ENCODE results near the gene PAK6.
A peak's percentile ranks its signal among the peaks of the same experiment; 100 is the strongest.

Gene PAK6

GRCh38 chr15:40300771-40301170, 61.9 kb downstream of the PAK6 start:
- H3K36me3 Mint-ChIP-seq = peaks cover 22% of the 10 kb centered on the region

GRCh38 chr15:40301467-40302179, 62.8 kb downstream of the PAK6 start:
- peaks cover 30% of the 10 kb centered on the region for H3K4me1 Mint-ChIP-seq
- peaks cover 22% of the 10 kb centered on the region for H3K36me3 Mint-ChIP-seq
- no peak overlapping the region for H3K27ac Mint-ChIP-seq
- no peaks in the 10 kb centered on the region for H3K27me3 Mint-ChIP-seq
- no peaks in the 10 kb centered on the region for H3K9me3 Mint-ChIP-seq
- no peak overlapping the region for H3K4me3 Mint-ChIP-seq

More at GRCh38 chr15:40300771-40301170, 61.9 kb downstream of the PAK6 start:
- H3K9me3 Mint-ChIP-seq = no peaks in the 10 kb centered on the region
- peak overlapping the region; percentile 70 for H3K27ac Mint-ChIP-seq
- H3K27me3 Mint-ChIP-seq = no peaks in the 10 kb centered on the region
- H3K4me3 Mint-ChIP-seq = no peak overlapping the region
- peaks cover 21% of the 10 kb centered on the region for H3K4me1 Mint-ChIP-seq

GRCh38 chr15:40302288-40302886, 63.5 kb downstream of the PAK6 start:
- Mint-ChIP-seq H3K4me1 (peaks cover 33% of the 10 kb centered on the region), H3K9me3 (no peaks in the 10 kb centered on the region), H3K4me3 (no peak overlapping the region), H3K36me3 (peaks cover 22% of the 10 kb centered on the region), H3K27me3 (no peaks in the 10 kb centered on the region), H3K27ac (no peak overlapping the region)

GRCh38 chr15:40302981-40303380, 64.1 kb downstream of the PAK6 start:
- Mint-ChIP-seq H3K27ac (no peak overlapping the region), H3K4me1 (peaks cover 33% of the 10 kb centered on the region), H3K4me3 (no peak overlapping the region), H3K36me3 (peaks cover 22% of the 10 kb centered on the region), H3K27me3 (no peaks in the 10 kb centered on the region), H3K9me3 (no peaks in the 10 kb centered on the region)

GRCh38 chr15:40303576-40303975, 64.7 kb downstream of the PAK6 start:
- Mint-ChIP-seq H3K27me3 (no peaks in the 10 kb centered on the region), H3K4me3 (no peak overlapping the region), H3K36me3 (peaks cover 22% of the 10 kb centered on the region), H3K9me3 (no peaks in the 10 kb centered on the region), H3K27ac (no peak overlapping the region), H3K4me1 (peaks cover 36% of the 10 kb centered on the region)

GRCh38 chr15:40305281-40305680, 66.4 kb downstream of the PAK6 start:
- H3K4me3 Mint-ChIP-seq = no peak overlapping the region

GRCh38 chr15:40306371-40306770, 67.5 kb downstream of the PAK6 start:
- H3K4me1 Mint-ChIP-seq = peaks cover 52% of the 10 kb centered on the region
- H3K36me3 Mint-ChIP-seq = peaks cover 5% of the 10 kb centered on the region
- peak overlapping the region; percentile 94 for H3K4me3 Mint-ChIP-seq
- no peaks in the 10 kb centered on the region for H3K27me3 Mint-ChIP-seq
- no peak overlapping the region for H3K27ac Mint-ChIP-seq
- H3K9me3 Mint-ChIP-seq = no peaks in the 10 kb centered on the region

More at GRCh38 chr15:40305281-40305680, 66.4 kb downstream of the PAK6 start:
- Mint-ChIP-seq H3K4me1 (peaks cover 52% of the 10 kb centered on the region), H3K27me3 (no peaks in the 10 kb centered on the region), H3K9me3 (no peaks in the 10 kb centered on the region), H3K27ac (peak overlapping the region; percentile 32), H3K36me3 (peaks cover 12% of the 10 kb centered on the region)

GRCh38 chr15:40306908-40307307, 68.0 kb downstream of the PAK6 start:
- H3K9me3 Mint-ChIP-seq = no peaks in the 10 kb centered on the region
- no peaks in the 10 kb centered on the region for H3K27me3 Mint-ChIP-seq
- peak overlapping the region; percentile 94 for H3K4me3 Mint-ChIP-seq
- H3K27ac Mint-ChIP-seq = no peak overlapping the region
- H3K4me1 Mint-ChIP-seq = peaks cover 52% of the 10 kb centered on the region
- H3K36me3 Mint-ChIP-seq = no peaks in the 10 kb centered on the region

GRCh38 chr15:40307421-40308211, 68.8 kb downstream of the PAK6 start, which contains the start of gene PLCB2:
PLCB2 (minus strand) TSS chr15:40307935; CDS start chr15:40307672, 263 bp downstream.
- Mint-ChIP-seq H3K9me3 (no peaks in the 10 kb centered on the region), H3K4me3 (peak within 1 kb of the TSS; percentile 94), H3K27ac (peak within 1 kb of the TSS; percentile 96), H3K36me3 (no peaks in the 10 kb centered on the region), H3K27me3 (no peaks in the 10 kb centered on the region), H3K4me1 (peaks cover 55% of the 10 kb centered on the region)

GRCh38 chr15:40309344-40309862, 70.5 kb downstream of the PAK6 start:
- H3K9me3 Mint-ChIP-seq = no peaks in the 10 kb centered on the region
- H3K36me3 Mint-ChIP-seq = no peaks in the 10 kb centered on the region
- H3K27ac Mint-ChIP-seq = peak overlapping the region; percentile 96
- peaks cover 60% of the 10 kb centered on the region for H3K4me1 Mint-ChIP-seq
- H3K27me3 Mint-ChIP-seq = no peaks in the 10 kb centered on the region
- peak overlapping the region; percentile 94 for H3K4me3 Mint-ChIP-seq

GRCh38 chr15:40310001-40310959, 71.4 kb downstream of the PAK6 start:
- Mint-ChIP-seq H3K27ac (peak overlapping the region; percentile 96), H3K9me3 (no peaks in the 10 kb centered on the region), H3K27me3 (no peaks in the 10 kb centered on the region), H3K4me3 (peak overlapping the region; percentile 94), H3K36me3 (no peaks in the 10 kb centered on the region), H3K4me1 (peaks cover 55% of the 10 kb centered on the region)

GRCh38 chr15:40310993-40311392, 72.1 kb downstream of the PAK6 start:
- Mint-ChIP-seq H3K4me1 (peaks cover 49% of the 10 kb centered on the region), H3K9me3 (no peaks in the 10 kb centered on the region), H3K4me3 (no peak overlapping the region), H3K27ac (no peak overlapping the region), H3K27me3 (no peaks in the 10 kb centered on the region), H3K36me3 (no peaks in the 10 kb centered on the region)

- Mint-ChIP-seq H3K36me3 (no peaks in the 10 kb centered on the region), H3K9me3 (no peaks in the 10 kb centered on the region), H3K27ac (no peak overlapping the region), H3K27me3 (no peaks in the 10 kb centered on the region), H3K4me1 (peaks cover 39% of the 10 kb centered on the region), H3K4me3 (no peak overlapping the region)
Observed at GRCh38 chr15:40312370-40313158, 73.7 kb downstream of the PAK6 start.

All from activated naive CD4-positive, alpha-beta T cell treated with anti-CD3 and anti-CD28 coated beads, Interleukin-2, amount 50 U/mL, for 24 hours (primary cell).